GM21423 (cell line): ENCODE measurements around the gene CHMP1A.
"Not testable (repeated sequence)": the region's sequence is repeated elsewhere in the genome, so short reads cannot be mapped to it uniquely, and the experiment has no call there.

Source experiments
- ATAC-seq: cut with Tn5 transposase; IDR thresholded peaks from one replicate; pipeline ENCODE4 v1.9.1; 2021; ENCODE audit warnings: mild to moderate bottlenecking, moderate library complexity; ENCODE audit not compliant: unreplicated experiment

Gene CHMP1A

DNA sequence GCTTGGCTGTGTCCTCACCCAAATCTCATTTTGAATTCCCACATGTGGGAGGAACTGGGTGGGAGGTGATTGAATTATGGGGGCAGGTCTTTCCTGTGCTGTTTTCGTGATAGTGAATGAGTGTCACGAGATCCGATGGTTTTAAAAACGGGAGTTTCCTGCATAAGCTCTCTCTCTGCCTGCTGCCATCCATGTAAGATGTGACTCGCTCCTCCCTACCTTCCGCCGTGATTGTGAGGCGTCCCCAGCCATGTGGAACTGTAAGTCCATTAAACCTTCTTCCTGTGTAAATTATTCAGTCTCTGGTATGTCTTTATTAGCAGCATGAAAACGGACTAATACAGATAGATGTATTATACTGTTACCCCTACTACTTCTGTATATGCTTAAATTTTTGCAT lies 3.7 kb upstream of the CHMP1A start:
- no peak for ATAC-seq

DNA sequence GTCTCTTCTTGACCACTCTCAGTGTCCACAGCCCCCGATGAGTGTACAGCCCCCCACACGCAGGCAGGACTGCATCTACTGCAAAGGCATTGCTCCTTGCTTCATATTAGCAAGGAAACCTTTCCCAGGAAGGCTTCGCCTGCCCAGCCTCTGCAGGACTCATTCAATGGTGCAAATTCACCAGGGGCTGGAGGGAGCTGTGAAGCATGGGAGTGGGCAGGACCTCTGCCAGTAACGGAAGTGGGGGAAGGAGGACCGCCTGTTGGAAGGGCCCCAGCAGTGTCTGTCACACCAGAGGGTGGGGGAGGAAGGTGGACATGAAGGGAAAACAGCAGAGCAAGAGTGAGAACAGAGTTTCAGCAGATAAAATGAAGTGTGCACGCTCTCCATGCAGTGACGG lies 2.6 kb upstream of the CHMP1A start:
- no peak for ATAC-seq

DNA sequence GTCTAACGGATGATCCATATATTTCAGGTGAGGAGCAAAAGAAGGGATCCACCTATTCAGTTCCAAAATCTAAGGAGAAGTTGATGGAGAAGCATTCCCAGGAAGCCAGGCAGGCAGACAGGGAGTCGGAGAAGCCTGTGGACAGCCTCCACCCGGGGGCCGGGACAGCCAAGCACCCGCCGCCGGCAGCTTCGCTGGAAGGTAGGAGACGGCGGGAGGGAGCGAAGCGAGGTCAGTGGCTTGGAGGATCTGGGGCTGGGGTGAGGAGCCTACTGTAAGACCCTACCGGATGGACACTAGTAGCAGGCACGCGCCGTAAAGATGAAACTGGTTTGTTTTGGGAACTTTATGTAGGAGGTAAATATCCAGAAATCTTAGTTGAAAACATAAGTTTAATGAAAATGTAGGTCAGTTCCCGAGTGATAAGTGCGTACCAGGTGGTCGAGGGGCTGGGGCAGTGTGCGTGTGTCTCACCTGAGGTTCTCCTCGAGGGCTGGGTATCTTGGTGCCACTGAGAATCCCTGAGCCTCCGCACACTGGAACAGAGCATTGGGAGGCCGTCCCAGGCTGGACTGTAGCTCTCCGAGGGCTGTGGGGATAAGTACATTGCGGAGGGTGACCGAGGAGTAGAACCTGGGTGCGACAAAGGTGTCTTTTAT lies 842 bp upstream of the CHMP1A start:
- peak; percentile 16 for ATAC-seq

DNA sequence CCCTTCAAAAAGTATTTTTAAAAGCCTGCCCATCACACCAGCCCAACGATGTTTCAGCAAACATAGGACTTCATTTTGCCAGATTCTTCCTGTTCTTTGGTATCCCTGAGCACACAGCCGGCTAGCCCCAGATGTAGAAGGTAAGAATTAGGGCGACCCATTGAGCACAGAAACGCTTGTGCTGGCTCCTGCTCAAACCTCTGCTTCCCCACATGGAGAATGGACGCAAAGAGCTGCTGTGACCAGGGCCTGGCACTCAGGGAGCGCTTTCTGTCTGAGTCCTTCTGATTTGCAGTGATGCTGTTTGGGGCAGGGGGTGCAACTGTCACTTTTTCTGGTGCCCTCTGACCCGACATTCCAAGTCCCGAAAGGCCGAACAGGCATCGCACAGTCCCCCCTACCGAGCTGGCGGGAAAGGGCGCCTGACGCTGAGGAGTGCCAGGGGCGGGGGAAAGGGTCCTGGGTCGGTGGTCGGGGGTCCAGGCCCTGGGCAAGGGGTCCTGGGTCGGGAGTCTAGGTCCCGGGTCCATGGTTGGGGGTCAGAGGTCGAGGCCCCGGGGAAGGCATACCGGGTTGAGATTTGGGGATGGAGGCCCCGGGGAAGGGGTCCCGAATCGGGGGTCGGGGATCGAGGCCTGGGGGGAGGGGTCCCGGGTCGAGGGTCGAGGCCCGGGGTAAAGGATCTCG lies 930 bp downstream of the CHMP1A start:
- no peak for ATAC-seq

DNA sequence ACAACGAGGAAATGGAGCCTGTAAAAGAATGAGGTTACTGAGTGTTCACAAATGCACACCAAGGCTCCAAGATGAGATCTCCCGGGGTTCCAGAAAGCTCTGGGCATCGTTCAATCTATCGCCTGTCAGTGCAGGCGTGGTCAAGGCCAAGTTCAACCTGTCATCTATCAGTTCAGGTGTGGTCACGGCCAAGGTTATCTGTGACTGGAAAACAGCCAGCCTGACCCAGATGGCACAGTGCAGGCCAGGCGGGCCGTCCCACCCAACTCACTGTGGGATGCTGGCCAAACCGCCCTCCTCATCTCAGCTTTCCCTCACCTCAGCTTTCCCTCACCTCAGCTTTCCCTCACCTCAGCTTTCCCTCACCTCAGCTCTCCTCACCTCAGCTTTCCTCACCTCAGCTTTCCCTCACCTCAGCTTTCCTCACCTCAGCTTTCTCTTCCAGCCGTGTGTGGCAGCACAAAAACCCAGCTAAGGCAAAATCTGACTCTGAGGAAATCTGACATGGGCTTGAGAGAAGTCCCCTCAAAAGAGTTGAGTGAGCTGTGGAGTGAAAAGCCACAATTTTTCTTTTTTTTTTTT lies 2.4 kb downstream of the CHMP1A start:
- no peak for ATAC-seq

DNA sequence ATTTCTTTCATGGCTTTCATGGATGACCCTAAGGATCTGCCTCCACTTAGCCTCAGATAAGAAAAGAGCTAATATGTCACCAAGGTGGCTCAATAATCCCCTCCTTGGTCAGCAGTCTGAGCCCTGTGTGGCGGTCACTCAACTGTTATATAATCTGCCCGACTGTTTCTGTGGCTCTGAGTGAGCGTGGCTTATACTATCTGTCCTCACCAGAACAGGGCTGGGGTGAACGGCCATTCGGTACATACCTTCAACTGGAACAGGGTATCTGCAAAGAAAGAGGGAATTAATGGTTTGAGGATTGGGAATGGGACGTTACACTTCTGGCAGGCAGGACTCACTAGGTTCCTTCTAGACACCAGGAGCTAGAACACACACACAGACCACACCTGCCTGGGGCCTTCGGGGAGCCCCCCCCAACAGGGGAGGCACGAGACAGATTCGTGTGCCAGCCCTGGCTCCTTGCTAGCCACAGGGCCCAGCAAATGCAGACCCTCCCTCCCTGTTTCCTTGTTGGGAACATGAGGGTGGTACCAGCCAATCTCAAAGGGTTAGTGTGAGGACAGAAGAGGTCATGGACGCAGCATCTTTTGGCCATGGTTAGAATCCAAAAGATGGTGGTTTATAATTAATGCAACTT lies 3.7 kb downstream of the CHMP1A start:
- ATAC-seq: no peak

DNA sequence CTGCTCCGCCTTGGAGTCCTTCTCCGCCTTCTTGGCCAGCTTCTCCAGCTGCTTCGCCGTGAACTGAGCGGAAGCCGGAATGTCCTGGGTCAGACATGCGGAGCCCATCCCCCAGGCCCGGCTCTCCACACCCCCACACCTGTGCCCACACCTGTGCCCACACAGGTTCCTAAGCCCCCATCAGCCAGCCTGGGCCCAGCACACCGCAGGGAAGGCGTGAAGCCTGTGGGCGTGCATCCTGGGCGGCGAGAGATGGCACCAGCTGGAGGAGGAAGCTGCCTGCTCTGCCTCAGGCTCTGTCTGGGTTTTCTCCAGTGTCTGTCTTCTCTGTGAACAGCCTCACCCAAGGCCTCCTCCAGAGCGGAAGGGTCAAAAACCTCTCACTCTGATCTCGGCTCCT lies 5.9 kb downstream of the CHMP1A start:
- ATAC-seq: no peak

DNA sequence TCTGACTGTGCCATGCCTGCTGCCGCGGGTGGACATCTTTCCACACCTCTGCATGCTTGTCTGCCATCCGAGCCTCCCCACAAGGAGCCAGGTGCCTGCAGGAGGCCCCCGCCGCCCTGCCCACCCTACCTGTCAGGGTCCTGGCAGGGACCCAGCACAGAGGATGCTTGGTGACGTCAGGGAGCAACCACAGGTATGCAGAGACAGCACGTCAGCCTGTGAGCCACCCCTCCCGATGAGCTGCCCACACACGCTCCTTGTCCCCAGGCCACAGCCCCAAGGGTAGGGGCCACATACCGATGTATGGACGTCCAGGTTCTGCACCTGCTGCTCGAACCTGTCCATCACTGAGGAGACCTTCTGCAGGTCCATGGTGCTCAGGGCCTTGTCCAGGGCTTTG lies 10.6 kb downstream of the CHMP1A start:
- no peak for ATAC-seq

DNA sequence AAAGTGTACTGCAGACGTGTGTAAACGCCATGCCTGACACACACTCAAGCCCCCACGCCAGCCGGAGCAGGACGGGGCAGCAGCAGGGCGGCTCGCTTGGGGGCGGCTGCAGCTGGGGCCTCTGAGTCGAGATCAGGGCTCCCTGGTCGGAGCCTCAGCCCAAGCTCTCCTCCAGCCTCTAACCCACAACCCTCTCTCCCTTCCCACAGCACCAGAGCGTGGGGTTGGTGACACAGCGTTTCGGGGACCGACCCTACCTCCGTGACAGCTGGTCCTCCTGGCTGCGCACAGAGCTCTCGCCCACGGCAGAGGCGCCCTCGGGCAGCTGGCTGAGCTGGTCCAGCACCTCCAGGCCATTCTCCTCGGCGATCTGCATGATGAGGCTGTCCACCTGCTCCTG lies 11.2 kb downstream of the CHMP1A start:
- ATAC-seq: no peak

DNA sequence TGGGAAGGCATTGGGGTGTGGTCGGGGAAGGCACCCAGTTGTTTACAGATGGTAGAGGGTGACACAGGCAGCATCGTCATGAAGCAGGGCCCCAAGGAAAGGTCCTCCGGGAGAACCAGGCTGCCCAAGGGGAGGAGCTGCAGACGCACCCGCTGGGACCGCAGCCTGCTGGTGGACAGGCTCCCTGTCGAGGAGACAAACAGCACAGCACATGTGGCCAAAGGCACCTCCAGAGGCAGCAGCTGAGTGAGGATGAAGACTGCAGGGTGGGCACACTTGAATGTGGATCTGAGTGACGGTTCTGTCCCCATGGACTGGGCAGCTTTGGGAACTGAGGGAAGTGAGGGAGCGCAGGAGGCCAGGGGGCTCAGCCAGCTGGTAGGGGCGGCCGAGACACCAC lies 12.4 kb downstream of the CHMP1A start:
- no peak for ATAC-seq

DNA sequence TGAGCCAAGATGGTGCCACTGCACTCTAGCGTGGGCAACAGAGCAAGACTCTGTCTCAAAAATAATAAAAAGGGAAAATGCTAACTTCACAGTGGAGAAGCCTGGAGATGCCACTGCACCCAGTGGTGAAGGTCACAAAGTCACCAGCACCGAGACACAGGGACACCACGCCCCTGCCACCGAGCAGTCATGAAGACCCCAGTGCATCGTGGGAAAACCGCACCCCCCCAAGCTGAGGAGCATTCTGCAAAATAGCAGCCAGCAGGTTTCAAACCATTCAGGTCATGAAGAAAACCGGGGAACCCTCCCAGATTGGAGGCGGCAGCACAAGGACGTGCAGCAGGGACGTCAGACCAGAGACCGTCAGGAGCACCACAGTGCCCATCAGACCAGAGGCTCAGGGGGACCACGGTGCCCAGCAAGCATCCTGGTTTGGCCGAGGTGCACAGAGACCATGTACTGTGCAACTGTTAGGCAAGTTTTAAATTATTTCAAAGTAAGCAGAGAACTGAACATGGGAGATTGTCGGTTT lies 13.7 kb downstream of the CHMP1A start:
- ATAC-seq: no peak

DNA sequence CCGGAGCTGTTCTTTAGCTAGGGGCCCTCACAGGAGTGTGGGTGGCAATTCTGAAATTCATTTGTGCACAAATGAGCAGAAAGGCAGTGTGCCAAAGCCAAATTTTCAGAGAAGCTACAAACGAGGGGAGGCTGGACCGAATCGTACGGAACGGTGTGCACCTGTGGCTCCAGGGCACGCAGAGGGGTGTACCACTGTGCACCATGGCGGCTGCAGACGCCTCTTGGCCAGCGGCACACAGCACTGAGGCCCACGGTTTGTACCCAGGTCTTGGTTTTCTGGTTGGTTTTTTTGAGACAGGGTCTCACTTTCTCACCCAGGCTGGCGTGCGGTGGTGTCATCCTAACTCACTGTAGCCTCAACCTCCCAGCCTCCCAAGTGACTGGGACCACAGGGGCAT lies 14.9 kb downstream of the CHMP1A start:
- ATAC-seq: no peak

DNA sequence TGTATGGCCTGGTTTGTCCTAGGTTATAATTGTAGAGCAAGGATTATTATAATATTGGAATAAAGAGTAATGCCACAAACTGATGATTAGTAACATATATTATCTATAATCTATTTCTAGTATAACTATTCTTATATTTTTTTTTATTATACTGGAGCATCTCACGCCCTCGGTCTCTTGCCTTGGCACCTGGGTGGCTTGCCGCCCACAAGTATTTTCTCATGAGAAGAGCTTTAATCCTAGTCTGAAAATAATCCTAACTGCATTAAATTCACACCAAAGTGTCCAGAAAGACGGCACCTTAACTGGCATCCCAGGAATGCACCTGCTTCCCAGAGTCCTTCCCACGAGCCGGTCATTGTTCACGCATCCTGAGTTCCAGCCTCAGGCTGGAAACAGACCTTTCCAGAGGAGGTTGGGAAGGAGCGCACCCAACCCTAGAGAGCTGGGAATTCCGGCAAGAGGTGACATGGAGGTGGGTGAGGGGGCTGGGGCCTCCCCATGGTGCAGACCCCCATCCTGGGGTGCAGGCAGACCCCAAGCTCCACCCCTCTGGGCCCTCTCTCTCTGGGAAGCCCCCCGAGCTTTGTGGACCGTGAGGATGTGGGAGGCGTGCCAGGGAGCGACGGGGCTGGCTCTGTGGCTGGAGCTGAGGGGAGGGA lies 15.9 kb downstream of the CHMP1A start:
- no peak for ATAC-seq

DNA sequence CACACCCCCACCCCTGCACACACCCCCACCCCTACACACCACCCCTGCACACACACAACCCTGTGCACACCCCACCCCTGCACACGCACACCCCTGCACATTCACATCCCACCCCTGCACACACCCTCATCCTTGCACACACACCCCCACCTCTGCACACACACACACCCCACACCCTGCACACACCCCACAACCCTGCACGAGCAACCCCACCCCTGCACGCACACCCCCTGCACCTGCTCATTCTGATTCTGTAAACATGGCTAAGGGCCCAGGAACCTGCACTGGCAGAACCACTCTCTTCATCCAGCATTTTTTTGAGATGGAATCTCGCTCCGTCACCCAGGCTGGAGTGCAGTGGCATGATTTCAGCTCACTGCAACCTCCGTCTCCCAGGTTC lies 18.1 kb downstream of the CHMP1A start:
- ATAC-seq: no peak

DNA sequence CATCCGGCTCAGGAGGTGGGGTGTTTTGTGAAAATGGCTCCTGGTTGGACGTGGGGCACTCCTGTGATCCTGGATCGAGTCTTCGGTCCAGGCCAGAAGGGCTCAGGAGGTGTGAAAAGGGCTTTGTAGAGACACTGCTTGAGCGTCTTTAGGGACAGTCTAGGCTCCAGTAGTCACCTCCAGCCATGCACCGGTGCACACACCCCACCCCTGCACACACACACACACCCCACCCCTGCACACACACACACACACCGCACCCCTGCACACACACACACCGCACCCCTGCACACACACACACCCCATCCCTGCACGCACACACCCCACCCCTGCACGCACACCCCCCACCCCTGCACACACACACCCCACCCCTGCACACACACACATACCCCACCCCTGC lies 19.1 kb downstream of the CHMP1A start:
- no peak for ATAC-seq

DNA sequence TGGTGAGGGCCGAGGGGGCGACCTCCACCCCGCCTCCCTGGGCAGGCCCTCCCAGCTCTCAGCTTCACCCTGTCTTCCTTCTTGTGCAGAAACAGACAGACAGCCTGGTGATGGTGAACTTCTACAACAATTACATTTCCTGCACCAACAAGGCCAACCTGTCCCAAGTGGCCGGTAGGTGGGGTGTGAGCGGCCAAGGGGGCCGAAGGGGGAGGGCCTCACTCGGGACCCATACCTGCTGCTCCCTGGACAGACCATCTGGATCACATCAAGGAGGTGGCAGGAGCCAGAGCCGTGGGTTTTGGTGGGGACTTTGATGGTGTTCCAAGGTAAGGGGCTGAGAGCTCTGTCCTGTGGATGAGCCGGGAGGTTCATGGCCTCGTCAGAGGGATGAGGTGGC lies 20.1 kb downstream of the CHMP1A start:
- ATAC-seq: no peak

DNA sequence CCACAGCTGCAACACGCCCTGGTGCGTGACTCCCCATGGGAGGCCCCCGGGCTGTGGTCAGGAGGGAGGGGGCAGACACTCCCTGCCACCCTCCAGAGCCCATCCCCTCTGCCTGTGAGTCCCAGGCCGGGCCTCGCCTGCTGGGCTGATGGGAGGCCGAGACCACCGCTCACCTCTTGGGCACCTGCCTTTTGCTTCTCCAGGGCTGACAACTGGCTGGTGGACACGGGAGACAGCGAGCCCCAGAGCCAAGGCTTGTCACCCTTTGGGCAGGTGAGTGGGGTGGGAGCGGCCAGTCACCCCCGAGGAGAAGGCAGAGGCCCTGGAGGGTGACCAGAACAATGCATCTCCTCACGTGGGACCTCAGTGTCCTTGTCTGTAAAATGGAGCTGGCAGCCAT lies 20.8 kb downstream of the CHMP1A start:
- no peak for ATAC-seq

DNA sequence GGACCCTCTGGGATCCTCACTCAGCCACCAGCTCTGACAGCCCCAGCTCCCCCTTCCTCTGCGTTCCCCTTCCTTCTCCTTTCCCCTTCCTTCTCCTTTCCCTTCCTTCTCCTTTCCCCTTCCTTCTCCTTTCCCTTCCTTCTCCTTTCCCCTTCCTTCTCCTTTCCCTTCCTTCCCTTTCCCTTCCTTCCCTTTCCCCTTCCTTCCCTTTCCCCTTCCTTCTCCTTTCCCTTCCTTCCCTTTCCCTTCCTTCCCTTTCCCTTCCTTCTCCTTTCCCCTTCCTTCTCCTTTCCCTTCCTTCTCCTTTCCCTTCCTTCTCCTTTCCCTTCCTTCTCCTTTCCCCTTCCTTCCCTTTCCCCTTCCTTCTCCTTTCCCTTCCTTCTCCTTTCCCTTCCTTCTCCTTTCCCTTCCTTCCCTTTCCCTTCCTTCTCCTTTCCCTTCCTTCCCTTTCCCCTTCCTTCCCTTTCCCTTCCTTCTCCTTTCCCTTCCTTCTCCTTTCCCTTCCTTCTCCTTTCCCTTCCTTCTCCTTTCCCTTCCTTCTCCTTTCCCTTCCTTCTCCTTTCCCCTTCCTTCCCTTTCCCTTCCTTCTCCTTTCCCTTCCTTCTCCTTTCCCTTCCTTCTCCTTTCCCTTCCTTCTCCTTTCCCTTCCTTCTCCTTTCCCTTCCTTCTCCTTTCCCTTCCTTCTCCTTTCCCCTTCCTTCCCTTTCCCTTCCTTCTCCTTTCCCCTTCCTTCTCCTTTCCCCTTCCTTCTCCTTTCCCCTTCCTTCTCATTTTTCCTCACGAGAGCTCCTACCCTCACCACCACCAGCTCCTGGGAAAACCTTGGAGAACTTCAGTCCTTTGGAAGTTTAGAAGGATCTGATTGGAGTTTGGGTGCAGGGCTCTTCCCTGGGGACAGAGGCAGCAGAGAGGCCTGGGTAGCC lies 22.8 kb downstream of the CHMP1A start:
- ATAC-seq: not testable (repeated sequence)

DNA sequence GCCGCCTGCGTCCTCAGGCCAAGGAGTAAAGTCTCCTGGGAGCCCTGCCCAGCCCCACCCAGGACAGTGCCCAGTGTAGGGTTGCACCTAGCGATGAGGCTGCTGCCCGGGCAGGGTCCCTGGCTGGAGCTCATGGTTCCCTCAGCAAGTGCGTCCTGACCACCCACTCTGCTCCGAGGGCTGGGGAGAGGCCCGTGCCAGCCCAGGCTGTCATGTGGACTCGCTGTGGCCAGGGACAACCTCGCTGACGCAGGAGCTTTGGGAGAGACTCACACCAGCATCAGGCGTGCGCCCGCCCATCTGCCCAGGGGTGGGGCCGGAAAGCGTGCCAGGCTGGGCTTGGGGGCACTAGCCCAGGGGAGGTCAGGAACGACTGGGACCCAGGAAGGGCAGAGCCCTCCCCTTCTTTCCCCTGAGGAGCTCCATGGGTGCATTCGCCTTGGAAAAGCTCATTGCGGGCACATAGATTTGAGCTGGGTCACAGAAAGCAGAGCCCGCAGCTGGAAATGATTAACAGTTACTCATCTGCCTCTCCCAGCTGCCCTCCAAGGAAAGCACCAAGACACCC lies 24.4 kb downstream of the CHMP1A start:
- ATAC-seq: no peak
